Left kidney (tissue), 8 donors: ENCODE data around the gene PABPC1L2B. TPM values are rescaled to one million over a fixed set of nuclear protein-coding genes. Genes with fewer than 3 reads are reported as not detected.
"Not testable (repeated sequence)": the region's sequence is repeated elsewhere in the genome, so short reads cannot be mapped to it uniquely, and the experiment has no call there.

Experiments
- DNase-seq: peaks from one replicate; pipeline ENCODE4 v3.0.0-alpha.2; 2013
- long read RNA-seq, 8 donors: transcript quantifications; one replicate each; lab custom pipeline, GENCODE V29; 2026
- polyA plus RNA-seq: library from polyadenylated mRNA; unstranded; fragments of 120-200 nt; gene quantifications from one replicate; pipeline ENCODE4 v1.2.1, GENCODE V29; 2013; ENCODE audit not compliant: insufficient read length

The PABPC1L2B gene
- polyA plus RNA-seq = not detected
- long read RNA-seq, donor 1 = 0 reads
- long read RNA-seq, donor 2 = 0 reads
- long read RNA-seq, donor 3 = 0 reads
- long read RNA-seq, donor 4 = 0 reads
- long read RNA-seq, donor 5 = 0 reads
- long read RNA-seq, donor 6 = 0 reads
- long read RNA-seq, donor 7 = 0 reads
- long read RNA-seq, donor 8 = 0 reads

DNA sequence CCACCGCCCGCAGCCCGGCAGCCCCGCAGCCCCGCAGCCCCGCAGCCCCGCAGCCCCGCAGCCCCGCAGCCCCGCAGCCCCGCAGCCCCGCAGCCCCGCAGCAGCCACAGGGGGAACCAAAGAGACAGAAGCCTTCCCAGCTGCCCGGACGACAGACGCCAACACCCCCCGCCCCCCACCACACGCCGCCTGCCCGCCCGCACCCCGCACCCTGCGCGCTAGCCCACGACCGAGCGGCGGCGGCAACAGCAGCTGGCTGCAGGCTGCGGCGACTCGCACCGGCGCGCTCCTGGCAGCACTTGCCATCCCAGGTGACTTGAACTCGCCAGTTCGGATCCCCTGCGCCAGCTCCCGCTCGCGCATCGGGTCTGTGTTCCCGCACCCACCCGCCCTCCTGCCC lies at the start of gene PABPC1L2B:
PABPC1L2B (plus strand) TSS at position 207 of the 400 bp plus-strand sequence. CDS start 704 bp downstream, outside the sequence.
- DNase-seq = not testable (repeated sequence)

DNA sequence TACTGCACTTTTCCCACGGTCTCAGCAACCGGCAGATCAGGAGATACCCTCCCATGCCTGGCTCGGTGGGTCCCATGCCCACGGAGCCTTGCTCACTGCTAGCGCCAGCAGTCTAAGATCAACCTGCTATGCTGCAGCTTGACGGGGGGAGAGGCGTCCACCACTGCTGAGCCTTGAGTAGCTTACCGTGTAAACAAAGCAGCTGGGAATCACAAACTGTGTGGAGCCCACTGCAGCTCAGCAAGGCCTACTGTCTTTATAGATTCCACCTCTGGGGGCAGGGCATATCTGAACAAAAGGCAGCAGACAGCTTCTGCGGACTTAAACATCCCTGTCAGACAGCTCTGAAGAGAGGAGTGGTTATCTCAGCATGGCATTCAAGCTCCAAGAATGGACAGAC lies 42.8 kb upstream of the PABPC1L2B start:
- not testable (repeated sequence) for DNase-seq

DNA sequence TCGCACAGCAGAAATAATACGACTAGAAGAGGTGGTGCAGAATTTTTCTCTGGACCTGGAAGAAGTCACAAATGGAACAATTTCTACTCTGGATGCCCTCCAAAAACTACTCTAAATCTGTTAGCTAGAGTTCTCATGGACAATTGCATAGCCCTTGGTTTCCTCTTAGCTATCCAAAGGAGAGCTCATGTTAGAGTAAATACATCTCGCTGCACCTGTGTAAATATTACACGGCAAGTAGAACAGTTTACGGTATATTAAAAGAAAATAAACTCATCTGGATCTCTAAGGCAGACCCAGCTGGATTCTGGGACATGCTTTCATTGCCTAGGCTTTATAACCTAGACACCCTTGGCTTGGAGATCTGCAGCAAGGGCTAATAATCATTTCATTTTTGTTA lies 30.9 kb upstream of the PABPC1L2B start:
- not testable (repeated sequence) for DNase-seq

DNA sequence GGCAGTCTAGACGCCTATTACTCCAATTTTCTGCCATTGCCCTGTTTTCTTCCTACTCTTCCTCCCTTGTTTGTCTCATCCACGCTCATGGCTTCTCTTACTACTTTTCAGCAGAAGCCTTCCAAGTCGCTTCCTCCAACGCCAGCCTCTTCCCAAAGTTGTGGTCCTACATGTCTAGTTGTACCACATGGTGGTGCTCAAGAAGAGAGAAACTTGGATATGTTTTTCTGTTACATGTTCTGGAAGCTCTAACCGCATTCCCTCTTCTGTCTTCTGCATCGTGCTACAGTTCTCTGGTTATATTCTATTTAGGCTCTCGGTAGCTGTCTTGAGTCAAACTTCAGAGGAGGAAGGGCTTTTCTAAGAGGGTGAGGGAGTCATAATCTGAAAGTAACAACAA lies 27.9 kb upstream of the PABPC1L2B start:
- not testable (repeated sequence) for DNase-seq

DNA sequence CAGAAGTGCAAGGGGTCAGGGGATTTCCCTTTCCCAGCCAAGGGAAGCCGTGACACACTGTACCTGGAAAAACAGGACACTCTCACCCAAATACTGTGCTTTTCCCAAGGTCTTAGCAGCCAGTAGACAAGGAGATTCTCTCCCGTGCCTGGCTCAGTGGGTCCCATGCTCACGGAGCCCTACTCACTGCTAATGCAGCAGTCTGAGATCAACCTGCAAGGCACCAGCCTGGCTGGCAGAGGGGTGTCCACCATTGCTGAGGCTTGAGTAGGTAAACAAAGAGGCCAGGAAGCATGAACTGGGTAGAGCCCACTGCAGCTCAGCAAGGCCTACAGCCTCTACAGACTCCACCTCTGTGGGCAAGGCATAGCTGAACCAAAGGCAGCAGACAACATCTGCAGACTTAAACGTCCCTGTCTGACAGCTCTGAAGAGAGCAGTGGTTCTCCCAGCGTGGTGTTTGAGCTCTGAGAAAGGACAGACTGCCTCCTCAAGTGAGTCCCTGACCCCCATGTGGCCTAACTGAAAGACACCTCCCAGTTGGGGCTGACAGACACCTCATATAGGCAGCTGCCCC lies 21.8 kb upstream of the PABPC1L2B start:
- DNase-seq = not testable (repeated sequence)

DNA sequence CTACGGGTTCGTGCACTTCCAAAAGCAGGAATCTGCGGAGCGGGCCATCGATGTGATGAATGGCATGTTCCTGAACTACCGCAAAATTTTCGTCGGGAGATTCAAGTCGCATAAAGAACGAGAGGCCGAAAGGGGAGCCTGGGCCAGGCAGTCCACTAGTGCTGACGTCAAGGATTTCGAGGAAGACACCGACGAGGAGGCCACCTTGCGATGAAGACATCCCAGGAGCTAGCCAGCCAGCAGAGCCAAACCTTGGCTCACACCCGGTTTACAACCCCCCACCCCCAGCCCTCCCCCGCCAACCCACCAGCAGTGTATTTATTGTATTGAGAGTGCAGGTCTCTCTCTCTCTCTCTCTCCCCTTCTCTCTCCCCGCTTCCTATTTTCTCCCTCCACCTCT lies 1.3 kb downstream of the PABPC1L2B start:
- not testable (repeated sequence) for DNase-seq

DNA sequence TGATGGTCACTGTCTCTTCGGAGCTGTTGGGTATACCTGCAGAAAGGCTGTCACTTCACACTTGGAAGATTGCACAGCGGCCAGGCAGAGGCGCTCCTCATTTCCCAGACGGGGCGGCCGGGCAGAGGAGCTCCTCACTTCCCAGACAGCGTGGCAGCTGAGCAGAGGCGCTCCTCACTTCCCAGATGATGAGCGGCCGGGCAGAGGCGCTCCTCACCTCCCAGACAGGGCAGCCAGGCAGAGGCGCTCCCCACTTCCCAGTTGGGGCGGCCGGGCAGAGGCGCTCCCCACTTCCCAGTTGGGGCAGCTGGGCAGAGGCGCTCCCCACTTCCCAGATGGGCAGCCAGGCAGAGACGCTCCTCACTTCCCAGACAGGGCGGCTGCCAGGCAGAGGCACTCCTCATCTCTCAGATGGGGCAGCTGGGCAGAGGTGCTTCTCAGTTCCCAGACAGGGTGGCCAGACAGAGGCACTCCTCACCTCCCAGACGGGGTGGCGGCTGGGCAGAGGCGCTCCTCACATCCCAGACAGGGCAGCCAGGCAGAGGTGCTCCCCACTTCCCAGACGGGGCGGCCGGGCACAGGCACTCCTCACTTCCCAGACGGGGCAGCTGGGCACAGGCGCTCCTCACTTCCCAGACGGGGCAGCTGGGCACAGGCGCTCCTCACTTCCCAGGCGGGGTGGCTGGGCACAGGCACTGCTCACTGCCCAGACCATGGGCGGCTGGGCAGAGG lies 18.8 kb downstream of the PABPC1L2B start:
- no peak for DNase-seq

DNA sequence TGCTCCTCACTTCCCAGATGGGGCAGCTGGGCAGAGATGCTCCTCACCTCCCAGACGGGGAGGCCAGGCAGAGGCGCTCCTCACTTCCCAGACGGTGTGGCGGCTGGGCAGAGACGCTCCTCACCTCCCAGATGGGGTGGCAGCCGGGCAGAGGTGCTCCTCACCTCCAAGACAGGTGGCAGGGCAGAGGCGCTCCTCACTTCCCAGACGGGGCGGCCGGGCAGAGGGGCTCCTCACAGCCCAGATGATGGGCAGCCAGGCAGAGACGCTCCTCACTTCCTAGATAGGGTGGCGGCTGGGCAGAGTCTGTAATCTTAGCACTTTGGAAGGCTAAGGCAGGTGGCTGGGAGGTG lies 19.3 kb downstream of the PABPC1L2B start:
- not testable (repeated sequence) for DNase-seq

DNA sequence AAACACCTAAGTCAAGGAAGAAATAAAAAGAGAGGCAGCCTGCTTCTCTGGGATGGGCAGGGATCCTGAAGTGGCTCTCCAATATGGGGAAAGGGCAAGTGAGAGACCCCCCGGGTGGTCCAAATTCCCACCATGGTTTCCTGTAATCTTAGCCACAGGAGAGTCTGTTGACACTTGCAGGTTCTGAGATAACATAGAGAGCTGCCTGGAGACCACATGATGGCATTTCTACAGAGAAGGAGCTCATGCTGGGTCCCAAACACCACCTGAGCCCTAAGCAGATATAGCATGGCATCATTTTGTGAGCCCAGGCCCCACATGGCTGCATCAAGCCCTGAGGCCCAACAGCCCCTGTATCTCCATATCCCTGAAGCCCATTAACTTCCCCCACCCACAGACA lies 26.1 kb downstream of the PABPC1L2B start:
- no peak for DNase-seq

Other genes with a start within 250 kb of the PABPC1L2B start
- gene DMRTC1B, start 226.0 kb upstream of the PABPC1L2B start, polyA plus RNA-seq = 4.9 TPM
- gene FAM236B, start 220.3 kb upstream of the PABPC1L2B start, polyA plus RNA-seq = not detected
- gene FAM236D, start 194.7 kb upstream of the PABPC1L2B start, polyA plus RNA-seq = not detected
- gene FAM236C, start 90.3 kb upstream of the PABPC1L2B start, polyA plus RNA-seq = not detected
- gene FAM236A, start 64.7 kb upstream of the PABPC1L2B start, polyA plus RNA-seq = 0.75 TPM
- gene DMRTC1, start 59.1 kb upstream of the PABPC1L2B start, polyA plus RNA-seq = not detected
- gene PABPC1L2A, start 76.6 kb downstream of the PABPC1L2B start, polyA plus RNA-seq = not detected
- 2.8 TPM for gene NAP1L2, start 211.9 kb downstream of the PABPC1L2B start, polyA plus RNA-seq